ENCODE results near the gene NUP205.

Gene NUP205

GRCh38 chr7:135539629-135540028 is 18.1 kb upstream of the NUP205 start:
- DNase-seq (ENCODE audit: low read depth), result no peak

- no peak for DNase-seq (ENCODE audit: low read depth)
These were observed 16.7 kb upstream of the NUP205 start for GRCh38 chr7:135541029-135541428.

GRCh38 chr7:135550196-135550595 is 7.5 kb upstream of the NUP205 start:
- DNase-seq (ENCODE audit: low read depth), result no peak

- no peak for DNase-seq (ENCODE audit: low read depth)
These were observed 5.6 kb upstream of the NUP205 start for GRCh38 chr7:135552148-135552547.

- no peak for DNase-seq (ENCODE audit: low read depth)
These were observed 4.4 kb upstream of the NUP205 start for GRCh38 chr7:135553346-135553745.

GRCh38 chr7:135558337-135558767 is 635 bp downstream of the NUP205 start:
- DNase-seq (ENCODE audit: low read depth), result peak; percentile 37

- DNase-seq (ENCODE audit: low read depth), result no peak
These were observed 1.2 kb downstream of the NUP205 start for GRCh38 chr7:135558881-135559280.

- DNase-seq (ENCODE audit: low read depth), result no peak
These were observed 2.9 kb downstream of the NUP205 start for GRCh38 chr7:135560631-135561030.

GRCh38 chr7:135562720-135563119 is 5.0 kb downstream of the NUP205 start:
- no peak for DNase-seq (ENCODE audit: low read depth)

GRCh38 chr7:135571834-135572233 is 14.1 kb downstream of the NUP205 start:
- no peak for DNase-seq (ENCODE audit: low read depth)

GRCh38 chr7:135573541-135573940 is 15.8 kb downstream of the NUP205 start:
- DNase-seq (ENCODE audit: low read depth), result no peak

GRCh38 chr7:135575296-135575695 is 17.6 kb downstream of the NUP205 start:
- DNase-seq (ENCODE audit: low read depth), result no peak

- DNase-seq (ENCODE audit: low read depth), result no peak
These were observed 20.9 kb downstream of the NUP205 start for GRCh38 chr7:135578569-135578968.

- no peak for DNase-seq (ENCODE audit: low read depth)
These were observed 26.9 kb downstream of the NUP205 start for GRCh38 chr7:135584362-135585353.

- peak; percentile 4 for DNase-seq (ENCODE audit: low read depth)
These were observed 39.6 kb downstream of the NUP205 start for GRCh38 chr7:135597181-135597925.

- DNase-seq (ENCODE audit: low read depth), result no peak
These were observed 40.2 kb downstream of the NUP205 start for GRCh38 chr7:135597926-135598305.

GRCh38 chr7:135599471-135599870 is 41.8 kb downstream of the NUP205 start:
- no peak for DNase-seq (ENCODE audit: low read depth)

- DNase-seq (ENCODE audit: low read depth), result no peak
These were observed 42.5 kb downstream of the NUP205 start for GRCh38 chr7:135600226-135600625.

GRCh38 chr7:135601182-135601581 is 43.5 kb downstream of the NUP205 start:
- DNase-seq (ENCODE audit: low read depth), result no peak

- DNase-seq (ENCODE audit: low read depth), result peak; percentile 11
These were observed 44.6 kb downstream of the NUP205 start for GRCh38 chr7:135602304-135602703.

GRCh38 chr7:135616136-135616535 is 58.4 kb downstream of the NUP205 start:
- DNase-seq (ENCODE audit: low read depth), result no peak

- no peak for DNase-seq (ENCODE audit: low read depth)
These were observed 60.1 kb downstream of the NUP205 start for GRCh38 chr7:135617781-135618180.

GRCh38 chr7:135618510-135618909 is 60.8 kb downstream of the NUP205 start:
- DNase-seq (ENCODE audit: low read depth), result no peak

All from fibroblast of gingiva (primary cell).